Measurements from ENCODE around the gene MPST.

DNA sequence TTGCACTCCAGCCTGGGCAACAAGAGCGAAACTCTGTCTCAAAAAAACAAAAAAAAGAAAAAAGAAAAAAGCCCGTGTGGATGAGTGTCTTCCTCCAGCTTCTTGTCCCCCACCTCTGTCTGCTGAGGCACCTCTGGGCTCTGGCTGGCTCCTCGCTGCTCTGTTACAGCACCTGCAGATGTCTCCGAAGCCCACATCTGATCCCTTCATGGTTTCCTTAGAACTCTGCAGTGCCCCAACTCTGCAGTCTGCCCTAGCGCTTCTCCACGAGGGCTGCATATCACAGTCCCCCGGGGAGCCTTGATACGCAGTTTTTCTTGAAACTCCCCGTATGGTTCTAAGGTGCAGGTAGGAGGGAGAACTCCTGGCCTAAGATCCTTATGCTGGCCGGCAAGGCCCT, 47.9 kb downstream of the MPST start:
- TF ChIP-seq, protein P1, sequence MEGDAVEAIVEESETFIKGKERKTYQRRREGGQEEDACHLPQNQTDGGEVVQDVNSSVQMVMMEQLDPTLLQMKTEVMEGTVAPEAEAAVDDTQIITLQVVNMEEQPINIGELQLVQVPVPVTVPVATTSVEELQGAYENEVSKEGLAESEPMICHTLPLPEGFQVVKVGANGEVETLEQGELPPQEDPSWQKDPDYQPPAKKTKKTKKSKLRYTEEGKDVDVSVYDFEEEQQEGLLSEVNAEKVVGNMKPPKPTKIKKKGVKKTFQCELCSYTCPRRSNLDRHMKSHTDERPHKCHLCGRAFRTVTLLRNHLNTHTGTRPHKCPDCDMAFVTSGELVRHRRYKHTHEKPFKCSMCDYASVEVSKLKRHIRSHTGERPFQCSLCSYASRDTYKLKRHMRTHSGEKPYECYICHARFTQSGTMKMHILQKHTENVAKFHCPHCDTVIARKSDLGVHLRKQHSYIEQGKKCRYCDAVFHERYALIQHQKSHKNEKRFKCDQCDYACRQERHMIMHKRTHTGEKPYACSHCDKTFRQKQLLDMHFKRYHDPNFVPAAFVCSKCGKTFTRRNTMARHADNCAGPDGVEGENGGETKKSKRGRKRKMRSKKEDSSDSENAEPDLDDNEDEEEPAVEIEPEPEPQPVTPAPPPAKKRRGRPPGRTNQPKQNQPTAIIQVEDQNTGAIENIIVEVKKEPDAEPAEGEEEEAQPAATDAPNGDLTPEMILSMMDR (IDR thresholded peaks at IDR 0.05; ENCODE audit: low read depth, low read length), result no peak
- no peak for TF ChIP-seq POLR2A (IDR thresholded peaks at IDR 0.05; ENCODE audit: extremely low read depth, insufficient read length)
- TF ChIP-seq, protein P2, sequence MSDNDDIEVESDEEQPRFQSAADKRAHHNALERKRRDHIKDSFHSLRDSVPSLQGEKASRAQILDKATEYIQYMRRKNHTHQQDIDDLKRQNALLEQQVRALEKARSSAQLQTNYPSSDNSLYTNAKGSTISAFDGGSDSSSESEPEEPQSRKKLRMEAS (IDR thresholded peaks at IDR 0.05; ENCODE audit: low read depth, low read length), result no peak
- TF ChIP-seq MYC (IDR thresholded peaks at IDR 0.05; ENCODE audit: low read depth, low read length), result no peak

Data from NB4 (cell line).